ENCODE measurements around the gene GET4.

GRCh38 chr7:898460-898854 lies 22.1 kb downstream of the GET4 start:
- TF ChIP-seq POLR2A (IDR thresholded peaks at IDR 0.05; ENCODE audit: low read length): no peak
- no peak for TF ChIP-seq GATA1 (IDR thresholded peaks at IDR 0.05; ENCODE audit: low read depth, low read length)

All from erythroblast (primary cell).